HCT116 (cell line): ENCODE data around the gene SPSB1. TPM values are rescaled to one million over a fixed set of nuclear protein-coding genes. Genes with fewer than 3 reads are reported as not detected.

ENCODE experiments used
- ATAC-seq: fragments of 200-7000 bp; cut with Tn5 transposase; 2 replicates; pipeline ENCODE4 v1.9.1; 2020; ENCODE audit warnings: mild to moderate bottlenecking, moderate library complexity
- BruUV-seq: library from RNA; stranded (reverse); fragments of 400-500 nt; replicated peaks from 2 replicates; lab custom pipeline; 2021; lab: Mats Ljungman, UMichigan
- CTCF ChIA-PET: fragments of 300-600 bp; sonication (Branson Sonifier 250); formaldehyde crosslinking; loops from one replicate; lab custom pipeline; 2021; ENCODE audit warnings: antibody characterized with exemption; lab: Charles Lee
- POLR2A ChIA-PET: fragments of 300-600, 350-600 bp; sonication (Branson Sonifier 250); formaldehyde crosslinking; loops from one replicate; lab custom pipeline; 2021; ENCODE audit warnings: antibody characterized with exemption; lab: Charles Lee
- RAD21 ChIA-PET, 2 experiments: fragments of 300-600 bp; sonication (Branson Sonifier 250); formaldehyde crosslinking; loops; one replicate each; lab custom pipeline; 2023; ENCODE audit warnings: low total read pairs in 2 of 2; ENCODE audit not compliant: uncharacterized antibody in 2 of 2, unreplicated experiment in 2 of 2, low non-redundant PET in 1 of 2; lab: Charles Lee
- DNase-seq: peaks from one replicate; pipeline ENCODE4 v3.0.0-alpha.2; 2010; ENCODE audit warnings: low read depth, low spot score
- H2AFZ ChIP-seq: fragments of 200-600 bp; shearing (Covaris generic), sonication (generic); 2 replicates; pipeline ENCODE4 v1.6.1; 2017; ENCODE audit warnings: low read depth, mixed run types, mixed read lengths, antibody characterized with exemption, low read length; ENCODE audit not compliant: poor library complexity, severe bottlenecking
- H3K27ac ChIP-seq: 2 replicates; pipeline ENCODE4 v1.5.1; 2012; ENCODE audit warnings: low read depth, low read length
- H3K27me3 ChIP-seq: fragments of 200-600 bp; sonication (generic); 2 replicates; pipeline ENCODE4 v1.6.1; 2016; ENCODE audit warnings: mixed run types, low read length, mixed read lengths; ENCODE audit not compliant: insufficient read depth
- H3K36me3 ChIP-seq, 2 experiments: fragments of 200-500 bp in 1 of 2; fragments of 200-600 bp in 1 of 2; sonication (Bioruptor generic) in 1 of 2; sonication (generic) in 1 of 2; 2 replicates each; pipeline versions ENCODE4 v1.5.1 to v1.6.1; 2014 to 2016; ENCODE audit warnings: low read length in 2 of 2, inconsistent platforms in 1 of 2, mixed read lengths in 1 of 2, mixed run types in 1 of 2; ENCODE audit not compliant: insufficient read depth in 2 of 2, control insufficient read depth in 1 of 2
- H3K4me1 ChIP-seq, 2 experiments: fragments of 200-600 bp in 1 of 2; sonication (generic) in 1 of 2; 2 replicates each; pipeline versions ENCODE4 v1.5.1 to v1.6.1; 2012 to 2017; ENCODE audit warnings: low read length in 2 of 2, inconsistent platforms in 1 of 2, mild to moderate bottlenecking in 1 of 2, mixed read lengths in 1 of 2, mixed run types in 1 of 2, moderate library complexity in 1 of 2; ENCODE audit not compliant: insufficient read depth in 2 of 2, control insufficient read depth in 1 of 2
- H3K4me2 ChIP-seq: fragments of 200-600 bp; sonication (generic); 2 replicates; pipeline ENCODE4 v1.6.1; 2017; ENCODE audit warnings: mixed run types, low read length, mixed read lengths
- H3K4me3 ChIP-seq, 2 experiments: fragments of 200-600 bp in 1 of 2; sonication (generic) in 1 of 2; replicated peaks in 1 of 2; 2 replicates each; pipeline ENCODE4 v1.5.1; 2011 to 2016; ENCODE audit warnings: low read length in 2 of 2, control low read depth in 1 of 2, low read depth in 1 of 2, mild to moderate bottlenecking in 1 of 2, mixed read lengths in 1 of 2, mixed run types in 1 of 2
- H3K79me2 ChIP-seq: fragments of 200-600 bp; sonication (generic); 2 replicates; pipeline ENCODE4 v1.6.1; 2017; ENCODE audit warnings: mild to moderate bottlenecking, mixed run types, low read length, moderate library complexity, mixed read lengths; ENCODE audit not compliant: insufficient read depth
- H3K9ac ChIP-seq: fragments of 200-600 bp; sonication (generic); 2 replicates; pipeline ENCODE4 v1.6.1; 2016; ENCODE audit warnings: low read length, mixed read lengths
- H3K9me2 ChIP-seq: fragments of 200-600 bp; sonication (generic), shearing (Covaris generic); 2 replicates; pipeline ENCODE4 v1.6.1; 2017; ENCODE audit warnings: mixed run types, mild to moderate bottlenecking, moderate library complexity; ENCODE audit not compliant: insufficient read depth
- H3K9me3 ChIP-seq, 2 experiments: fragments of 200-500 bp in 1 of 2; fragments of 200-600 bp in 1 of 2; sonication (Bioruptor generic) in 1 of 2; sonication (generic) in 1 of 2; 2 replicates each; pipeline ENCODE4 v1.6.1; 2014 to 2017; ENCODE audit warnings: low read length in 2 of 2, mixed read lengths in 2 of 2, inconsistent platforms in 1 of 2, low read depth in 1 of 2, mild to moderate bottlenecking in 1 of 2, mixed run types in 1 of 2, moderate library complexity in 1 of 2; ENCODE audit not compliant: control insufficient read depth in 1 of 2, insufficient read depth in 1 of 2
- H4K20me1 ChIP-seq: fragments of 200-600 bp; sonication (generic), shearing (Covaris generic); 2 replicates; pipeline ENCODE4 v1.6.1; 2017; ENCODE audit warnings: mixed run types, mild to moderate bottlenecking, moderate library complexity; ENCODE audit not compliant: insufficient read depth
- JUND ChIP-seq: IDR thresholded peaks from 2 replicates; pipeline ENCODE4 v1.6.1; 2012
- MAX ChIP-seq: IDR thresholded peaks from 2 replicates; pipeline ENCODE4 v1.6.1; 2012
- RAD21 ChIP-seq: IDR thresholded peaks from 2 replicates; pipeline ENCODE4 v1.6.1; 2012; ENCODE audit warnings: low read depth, mild to moderate bottlenecking
- SIN3A ChIP-seq: IDR thresholded peaks from 2 replicates; pipeline ENCODE4 v1.6.1; 2012; ENCODE audit warnings: low read depth
- YY1 ChIP-seq: IDR thresholded peaks from 2 replicates; pipeline ENCODE4 v1.6.1; 2011; ENCODE audit warnings: low read length, low read depth, moderate library complexity, mild to moderate bottlenecking; ENCODE audit not compliant: insufficient replicate concordance; ENCODE audit errors: extremely low read depth
- ZBTB33 ChIP-seq: IDR thresholded peaks from 2 replicates; pipeline ENCODE4 v1.6.1; 2011; ENCODE audit warnings: mild to moderate bottlenecking, low read length, moderate library complexity; ENCODE audit not compliant: insufficient replicate concordance; ENCODE audit errors: extremely low read depth
- ZFX ChIP-seq: fragments of 450-650 bp; IDR thresholded peaks from 2 replicates; pipeline ENCODE4 v1.6.1; 2017
- intact Hi-C: fragments of 100-400 bp; cut with micrococcal nuclease; formaldehyde crosslinking; loops from 2 replicates; pipeline ENCODE4 v1.10.0; 2022
- total RNA-seq: library from RNA; stranded (reverse); gene quantifications from one replicate; pipeline ENCODE4 v1.2.1, GENCODE V29; 2021; ENCODE audit not compliant: unreplicated experiment

SPSB1 gene
- total RNA-seq, 1 experiment from 2014 or later, result 10.8 TPM

DNA sequence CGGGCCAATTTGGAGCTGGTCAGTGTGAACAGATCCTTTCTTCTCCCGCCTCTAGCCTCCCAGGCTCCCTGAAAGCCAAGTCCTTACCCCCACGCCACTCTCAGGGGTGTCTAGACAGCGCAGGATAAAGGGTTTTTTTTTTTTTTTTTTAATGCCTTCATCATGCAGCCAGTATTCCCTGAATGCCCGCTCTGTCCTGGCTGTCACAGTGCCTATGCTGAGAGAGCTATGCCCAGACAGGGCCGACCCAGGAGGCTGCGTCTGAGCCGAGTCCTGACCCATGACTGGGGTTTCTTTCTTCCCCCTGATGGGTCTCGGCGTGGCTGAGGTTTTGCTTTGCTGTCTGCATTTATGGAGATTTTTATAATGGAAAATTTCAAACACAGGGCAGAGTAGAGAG, 18.3 kb downstream of the SPSB1 start:
- POLR2A ChIA-PET, result no interaction called here

DNA sequence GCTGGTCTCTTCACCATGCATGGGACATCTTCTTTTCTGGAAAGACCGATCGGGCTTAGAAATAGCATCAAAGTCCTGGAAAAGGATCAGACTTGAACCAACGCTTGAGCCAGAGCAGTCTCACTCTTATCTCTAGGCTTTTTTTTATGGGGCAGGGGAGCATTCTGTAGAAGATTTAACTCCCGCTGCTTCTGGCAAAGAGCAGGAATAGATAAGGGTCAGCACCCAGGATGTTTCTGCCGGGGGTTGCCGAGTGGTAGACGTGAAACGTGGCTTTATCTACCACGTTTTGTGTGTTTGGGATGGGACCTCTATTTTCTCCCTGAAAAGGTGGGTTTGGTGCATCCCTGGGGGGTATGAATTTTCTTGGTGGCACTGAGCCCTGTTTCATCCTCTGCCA, 18.8 kb downstream of the SPSB1 start:
- no peaks in the 10 kb centered on the region for H3K36me3 ChIP-seq
- H3K27ac ChIP-seq, result no peak overlapping the region
- intact Hi-C loops, result no loop called here
- H3K4me2 ChIP-seq, result no peak overlapping the region
- no peaks in the 10 kb centered on the region for H3K27me3 ChIP-seq
- H3K9me3 ChIP-seq, result no peaks in the 10 kb centered on the region
- no peak overlapping the region for H3K9ac ChIP-seq
- ATAC-seq, result no peak
- CTCF ChIA-PET, result no interaction called here
- RAD21 ChIA-PET, result no interaction called here
- POLR2A ChIA-PET, result no interaction called here
- BruUV-seq, result no TSS peak
- H4K20me1 ChIP-seq, result no peaks in the 10 kb centered on the region
- TF ChIP-seq ZBTB33, result no peak
- no peak for DNase-seq
- no peaks in the 10 kb centered on the region for H3K9me2 ChIP-seq
- H3K79me2 ChIP-seq, result peaks cover 60% of the 10 kb centered on the region
- no peak overlapping the region for H2AFZ ChIP-seq
- peaks cover 10 to 16% of the 10 kb centered on the region in 2 experiments for H3K4me1 ChIP-seq
- H3K4me3 ChIP-seq, result no peak overlapping the region

More for the DNA sequence above, 18.3 kb downstream of the SPSB1 start:
- BruUV-seq, result no TSS peak
- Histone ChIP-seq H3K36me3 (no peaks in the 10 kb centered on the region), H3K27ac (no peak overlapping the region), H4K20me1 (no peaks in the 10 kb centered on the region), H3K4me3 (no peak overlapping the region), H3K9me2 (no peaks in the 10 kb centered on the region), H2AFZ (no peak overlapping the region), H3K4me2 (no peak overlapping the region), H3K9ac (no peak overlapping the region), H3K79me2 (peaks cover 60% of the 10 kb centered on the region)
- CTCF ChIA-PET, result no interaction called here
- no peak for ATAC-seq
- DNase-seq, result no peak
- TF ChIP-seq JUND (no peak), ZFX (no peak), MAX (no peak), YY1 (no peak), RAD21 (no peak), SIN3A (no peak)
- TF ChIP-seq, all 23 proteins: peak for 0
- Histone ChIP-seq H3K9me3 (no peaks in the 10 kb centered on the region), H3K4me1 (peaks cover 9 to 11% of the 10 kb centered on the region in 2 experiments), H3K27me3 (no peaks in the 10 kb centered on the region)
- intact Hi-C loops, result no loop called here
- RAD21 ChIA-PET, result no interaction called here
